Thyroid gland (tissue), 4 donors: ENCODE results near the gene TNS3. TPM values are rescaled to one million over a fixed set of nuclear protein-coding genes. Genes with fewer than 3 reads are reported as not detected.

ENCODE experiments used
- DNase-seq, 2 donors: peaks; one replicate each; pipeline ENCODE4 v3.0.0-alpha.2; 2019
- H3K27ac ChIP-seq, 3 donors: fragments of 200-600 bp; sonication (generic); 1 replicate in 2 of 3; 2 replicates in 1 of 3; pipeline ENCODE4 v1.5.1; 2016 to 2019; ENCODE audit warnings: mild to moderate bottlenecking in 1 of 3, moderate library complexity in 1 of 3
- H3K27me3 ChIP-seq: fragments of 200-600 bp; sonication (generic); one replicate; pipeline ENCODE4 v1.5.1; 2019
- H3K36me3 ChIP-seq, 2 donors: fragments of 200-600 bp; sonication (generic); one replicate each; pipeline ENCODE4 v1.5.1; 2016 to 2019
- H3K4me1 ChIP-seq, 2 donors: fragments of 200-600 bp; sonication (generic); one replicate each; pipeline ENCODE4 v1.5.1; 2017 to 2019
- H3K4me3 ChIP-seq, 3 donors: fragments of 200-600 bp; sonication (generic); replicated peaks in 1 of 3; 1 replicate in 2 of 3; 2 replicates in 1 of 3; pipeline ENCODE4 v1.5.1; 2016; ENCODE audit warnings: mild to moderate bottlenecking in 1 of 3
- H3K9me3 ChIP-seq: fragments of 200-600 bp; sonication (generic); one replicate; pipeline ENCODE4 v1.5.1; 2017
- POLR2A ChIP-seq, 2 donors: fragments of 450-650 bp; IDR thresholded peaks; one replicate each; pipeline ENCODE4 v1.6.1; 2017; ENCODE audit warnings: antibody characterized with exemption in 2 of 2, mild to moderate bottlenecking in 2 of 2, moderate library complexity in 1 of 2
- WGBS, 2 donors: methylation state at CpG; one replicate each; pipeline ENCODE4 v1.1.5; 2017; 5-methylcytosine and 5-hydroxymethylcytosine counted together
- intact Hi-C: fragments of 100-400 bp; cut with DNase I; formaldehyde crosslinking; loops from one replicate; pipeline ENCODE4 v1.15.1; 2023
- total RNA-seq, 4 donors: library from RNA; depleted of rRNA; stranded (reverse); fragments of >200 nt; gene quantifications; one replicate each; pipeline ENCODE4 v1.2.3, GENCODE V29; 2016
- TF ChIP-seq, protein P1 (sequence below), 6 experiments: fragments of 200-600 bp in 3 of 6; fragments of 450-650 bp in 3 of 6; sonication (generic) in 3 of 6; IDR thresholded peaks; one replicate each; pipeline ENCODE4 v1.5.1; 2016 to 2019; ENCODE audit warnings: antibody characterized with exemption in 6 of 6, mild to moderate bottlenecking in 2 of 6, inconsistent platforms in 1 of 6, moderate library complexity in 1 of 6

The TNS3 gene
- total RNA-seq, 4 donors from 2014 or later, result 65.8 to 93.0 (median 80.7) TPM

DNA sequence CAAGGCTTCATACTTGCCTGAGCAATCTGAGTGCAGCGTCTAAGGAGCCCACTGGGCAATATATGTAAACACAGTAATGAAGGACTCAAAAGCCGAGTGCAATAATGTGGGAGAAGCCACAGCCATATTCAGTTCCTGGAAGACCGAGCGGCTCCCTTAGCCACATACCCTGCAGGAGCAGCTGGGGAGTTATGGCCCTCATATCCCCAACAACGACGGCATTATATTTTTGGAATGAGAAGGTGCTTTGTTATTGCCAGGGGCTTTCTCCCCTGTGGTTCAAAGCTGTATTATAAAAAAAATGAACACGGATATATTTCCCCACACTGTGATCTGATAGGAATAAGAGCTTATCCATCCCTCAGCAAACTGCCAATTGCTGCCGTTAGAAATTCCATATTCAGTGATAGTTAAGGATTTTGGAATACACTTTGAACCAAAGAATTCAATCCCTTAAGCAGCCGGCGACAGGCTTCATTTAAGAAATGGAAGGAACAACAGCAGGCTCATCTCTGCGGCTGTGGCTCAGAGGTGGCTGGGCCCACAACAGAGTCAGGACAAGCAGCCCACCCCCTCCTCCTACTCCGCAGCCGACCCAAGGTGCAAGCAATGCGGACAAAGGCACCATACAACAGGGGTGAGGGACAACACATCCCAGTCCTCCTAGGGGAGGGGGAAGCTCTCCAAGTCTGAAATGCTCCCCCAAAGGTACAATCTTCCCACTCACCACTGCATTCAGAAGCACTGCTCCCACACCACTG lies 77.2 kb downstream of the TNS3 start:
- DNase-seq, result no peak
- intact Hi-C loops, result no loop called here
- WGBS, 2 donors, result 90 to 94% methylated on average over 12 to 14 of the region's 14 CpGs
- Histone ChIP-seq H3K27ac (peak overlapping the region in 1 of 3 donors; percentile 59), H3K4me1 (peaks cover 25 to 44% of the 10 kb centered on the region in 2 donors), H3K36me3 (no peaks in the 10 kb centered on the region), H3K9me3 (no peaks in the 10 kb centered on the region), H3K4me3 (no peak overlapping the region), H3K27me3 (no peaks in the 10 kb centered on the region)
- no peak for TF ChIP-seq POLR2A (IDR thresholded peaks at IDR 0.05)
- TF ChIP-seq, protein P1, sequence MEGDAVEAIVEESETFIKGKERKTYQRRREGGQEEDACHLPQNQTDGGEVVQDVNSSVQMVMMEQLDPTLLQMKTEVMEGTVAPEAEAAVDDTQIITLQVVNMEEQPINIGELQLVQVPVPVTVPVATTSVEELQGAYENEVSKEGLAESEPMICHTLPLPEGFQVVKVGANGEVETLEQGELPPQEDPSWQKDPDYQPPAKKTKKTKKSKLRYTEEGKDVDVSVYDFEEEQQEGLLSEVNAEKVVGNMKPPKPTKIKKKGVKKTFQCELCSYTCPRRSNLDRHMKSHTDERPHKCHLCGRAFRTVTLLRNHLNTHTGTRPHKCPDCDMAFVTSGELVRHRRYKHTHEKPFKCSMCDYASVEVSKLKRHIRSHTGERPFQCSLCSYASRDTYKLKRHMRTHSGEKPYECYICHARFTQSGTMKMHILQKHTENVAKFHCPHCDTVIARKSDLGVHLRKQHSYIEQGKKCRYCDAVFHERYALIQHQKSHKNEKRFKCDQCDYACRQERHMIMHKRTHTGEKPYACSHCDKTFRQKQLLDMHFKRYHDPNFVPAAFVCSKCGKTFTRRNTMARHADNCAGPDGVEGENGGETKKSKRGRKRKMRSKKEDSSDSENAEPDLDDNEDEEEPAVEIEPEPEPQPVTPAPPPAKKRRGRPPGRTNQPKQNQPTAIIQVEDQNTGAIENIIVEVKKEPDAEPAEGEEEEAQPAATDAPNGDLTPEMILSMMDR (IDR thresholded peaks at IDR 0.05), result no peak

DNA sequence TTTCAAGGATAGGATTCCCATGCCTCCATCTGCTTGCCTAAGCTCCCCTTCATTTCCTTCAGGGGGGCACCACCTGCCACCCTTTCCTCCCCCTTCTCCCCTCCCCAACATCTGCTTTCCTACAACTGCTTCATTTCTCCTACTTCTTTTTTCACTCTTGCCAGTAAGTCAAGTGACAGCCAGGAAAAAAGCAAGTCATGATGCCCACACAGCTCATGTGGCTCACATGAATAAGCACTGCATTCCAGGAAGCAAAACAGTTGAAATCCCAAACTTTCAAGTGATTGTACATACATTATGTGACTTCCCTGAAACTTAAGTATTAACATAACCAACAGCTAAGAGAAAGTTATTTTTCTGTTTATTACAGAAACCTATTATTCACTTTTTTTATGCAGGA lies 78.6 kb downstream of the TNS3 start:
- intact Hi-C loops, result no loop called here
- Histone ChIP-seq H3K4me3 (no peak overlapping the region), H3K36me3 (no peaks in the 10 kb centered on the region), H3K27ac (peak overlapping the region; percentile 28 to 61 (median 59)), H3K4me1 (peaks cover 25 to 44% of the 10 kb centered on the region in 2 donors), H3K27me3 (no peaks in the 10 kb centered on the region), H3K9me3 (no peaks in the 10 kb centered on the region)
- no peak for TF ChIP-seq POLR2A (IDR thresholded peaks at IDR 0.05)
- TF ChIP-seq, protein P1 (IDR thresholded peaks at IDR 0.05), result no peak
- DNase-seq, result peak; percentile 37 to 45

DNA sequence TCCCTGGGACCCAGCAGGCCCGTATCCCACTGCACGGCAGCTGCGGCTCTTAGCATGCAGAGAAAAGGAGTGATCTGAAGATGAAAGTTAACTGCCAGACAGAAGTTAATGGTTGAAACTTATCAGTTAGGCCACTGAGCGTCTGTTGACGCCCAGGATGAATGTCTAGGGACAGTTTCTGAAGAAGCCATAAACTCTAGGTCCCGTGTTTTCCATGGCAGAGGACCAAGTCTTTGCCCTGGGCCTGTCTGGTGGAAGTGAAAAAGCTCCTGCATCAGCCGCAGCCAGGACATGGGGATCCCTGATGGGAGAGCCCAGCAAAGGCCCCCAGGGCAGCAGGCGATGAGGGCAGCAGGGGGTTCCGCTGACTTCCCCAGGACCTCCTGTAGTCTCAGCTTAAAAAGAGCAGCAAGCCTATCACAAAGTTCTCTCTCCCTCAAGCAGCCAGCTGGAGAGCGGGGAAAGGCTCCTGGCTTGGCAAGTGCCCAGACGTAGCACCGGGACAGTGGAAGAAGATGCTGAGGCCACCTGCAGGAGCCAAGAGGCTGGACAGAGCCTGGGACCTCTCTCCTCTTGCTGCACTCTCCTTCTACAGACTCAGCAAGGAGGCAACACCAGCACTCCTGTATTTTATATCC lies 79.6 kb downstream of the TNS3 start:
- H3K27ac ChIP-seq, result peak overlapping the region in 2 of 3 donors; percentile 23 to 32
- H3K9me3 ChIP-seq, result no peaks in the 10 kb centered on the region
- no peaks in the 10 kb centered on the region for H3K36me3 ChIP-seq
- DNase-seq, result peak; percentile 69 to 70
- no peak overlapping the region for H3K4me3 ChIP-seq
- TF ChIP-seq, protein P1 (IDR thresholded peaks at IDR 0.05), result no peak
- TF ChIP-seq POLR2A (IDR thresholded peaks at IDR 0.05), result no peak
- intact Hi-C loops, result no loop called here
- no peaks in the 10 kb centered on the region for H3K27me3 ChIP-seq
- peaks cover 20 to 39% of the 10 kb centered on the region in 2 donors for H3K4me1 ChIP-seq
- WGBS, 2 donors, result 66 to 75% methylated on average over 12 of the region's 12 CpGs

DNA sequence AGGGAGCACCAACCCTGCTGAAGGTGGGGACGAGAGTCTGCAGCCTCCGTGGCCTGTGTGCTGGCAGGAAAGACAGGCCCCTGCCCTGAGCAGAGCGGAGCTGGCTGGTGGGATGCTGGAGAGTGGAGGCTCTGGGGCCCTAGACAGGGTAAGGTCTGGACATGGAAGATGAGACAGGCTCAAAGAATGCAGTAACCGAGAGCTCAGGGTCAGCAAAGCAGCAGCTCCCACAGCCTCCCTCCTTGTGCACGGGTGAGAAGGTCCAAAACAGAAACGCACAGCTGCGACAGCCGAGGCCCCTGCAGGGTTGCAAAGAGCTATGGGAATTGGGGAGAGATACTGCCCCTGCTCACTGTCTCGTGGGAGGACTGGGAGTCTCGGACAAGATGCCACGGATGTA lies 80.5 kb downstream of the TNS3 start:
- TF ChIP-seq POLR2A (IDR thresholded peaks at IDR 0.05), result no peak
- TF ChIP-seq, protein P1 (IDR thresholded peaks at IDR 0.05), result no peak
- Histone ChIP-seq H3K27me3 (no peaks in the 10 kb centered on the region), H3K4me1 (peaks cover 10 to 30% of the 10 kb centered on the region in 2 donors), H3K36me3 (no peaks in the 10 kb centered on the region), H3K9me3 (no peaks in the 10 kb centered on the region), H3K27ac (no peak overlapping the region), H3K4me3 (no peak overlapping the region)
- no peak for DNase-seq
- 88 to 93% methylated on average over 11 of the region's 11 CpGs for WGBS, 2 donors
- intact Hi-C loops, result no loop called here

DNA sequence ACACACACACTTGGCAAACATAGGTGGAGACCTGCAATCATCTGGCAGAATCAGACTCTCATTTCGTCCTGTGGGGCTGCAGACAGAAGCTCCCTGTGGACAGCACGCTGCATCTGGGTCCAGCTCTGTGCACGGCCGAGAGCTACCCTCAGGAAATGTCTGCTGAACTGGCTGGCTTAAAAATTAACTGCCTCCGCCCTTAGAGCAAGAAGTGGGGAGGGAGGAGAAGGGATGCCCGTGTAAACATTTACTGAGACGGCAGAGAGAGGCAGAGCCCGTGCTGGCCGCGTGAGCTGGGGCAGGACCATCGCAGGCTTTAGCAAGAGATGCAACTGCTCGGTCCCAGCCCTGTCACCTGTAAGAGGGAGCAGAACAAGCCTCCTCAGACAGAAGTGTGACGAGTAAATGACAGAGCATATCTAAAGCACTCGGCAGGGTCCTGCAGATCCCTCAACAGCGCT lies 81.8 kb downstream of the TNS3 start:
- Histone ChIP-seq H3K27ac (no peak overlapping the region), H3K27me3 (no peaks in the 10 kb centered on the region), H3K9me3 (no peaks in the 10 kb centered on the region), H3K4me1 (peaks cover 10 to 22% of the 10 kb centered on the region in 2 donors), H3K4me3 (no peak overlapping the region), H3K36me3 (no peaks in the 10 kb centered on the region)
- no peak for DNase-seq
- TF ChIP-seq POLR2A (IDR thresholded peaks at IDR 0.05), result no peak
- TF ChIP-seq, protein P1 (IDR thresholded peaks at IDR 0.05), result no peak
- intact Hi-C loops, result no loop called here
- WGBS, 2 donors, result 69 to 80% methylated on average over 15 of the region's 15 CpGs
